ENCODE data around the gene GABBR2.

- TF ChIP-seq POLR2A (IDR thresholded peaks at IDR 0.05) (no peak), CTCF (IDR thresholded peaks at IDR 0.05) (no peak)
Observed at GRCh38 chr9:98688710-98689495, 19.8 kb downstream of the GABBR2 start.
